OCI-LY1 (cell line): ENCODE results near the gene ST6GALNAC4.

Source experiments
- H2AFZ ChIP-seq: fragments of 200-600 bp; sonication (generic), shearing (Covaris generic); 2 replicates; pipeline ENCODE4 v1.6.0; 2014; ENCODE audit warnings: antibody characterized with exemption, mild to moderate bottlenecking, low read length
- H3F3A ChIP-seq: fragments of 200-600 bp; sonication (generic), shearing (Covaris generic); 2 replicates; pipeline ENCODE4 v1.6.0; 2014; ENCODE audit warnings: mild to moderate bottlenecking, antibody characterized with exemption, low read length, moderate library complexity; ENCODE audit not compliant: insufficient read depth
- H3K27ac ChIP-seq: fragments of 200-600 bp; sonication (generic); 2 replicates; pipeline ENCODE4 v1.5.1; 2014; ENCODE audit warnings: low read length, mixed run types, mild to moderate bottlenecking, low read depth; ENCODE audit not compliant: poor library complexity, severe bottlenecking
- H3K27me3 ChIP-seq: fragments of 200-600 bp; sonication (generic); 2 replicates; pipeline ENCODE4 v1.6.0; 2014; ENCODE audit warnings: antibody characterized with exemption, mild to moderate bottlenecking, low read length, moderate library complexity; ENCODE audit not compliant: insufficient read depth
- H3K36me3 ChIP-seq: fragments of 200-600 bp; sonication (generic); 2 replicates; pipeline ENCODE4 v1.6.1; 2014; ENCODE audit warnings: mild to moderate bottlenecking, antibody characterized with exemption, low read length, moderate library complexity, mixed read lengths; ENCODE audit not compliant: insufficient read depth
- H3K4me1 ChIP-seq: fragments of 200-600 bp; sonication (generic); 2 replicates; pipeline ENCODE4 v1.5.1; 2014; ENCODE audit warnings: mild to moderate bottlenecking, low read length, moderate library complexity; ENCODE audit not compliant: insufficient read depth, severe bottlenecking
- H3K4me2 ChIP-seq: fragments of 200-600 bp; sonication (generic), shearing (Covaris generic); 2 replicates; pipeline ENCODE4 v1.6.1; 2014; ENCODE audit warnings: low read length
- H3K4me3 ChIP-seq: fragments of 200-600 bp; sonication (generic); 2 replicates; pipeline ENCODE4 v1.5.1; 2014; ENCODE audit warnings: low read length, low read depth, mild to moderate bottlenecking, mixed read lengths; ENCODE audit not compliant: poor library complexity, severe bottlenecking
- H3K79me2 ChIP-seq: fragments of 200-600 bp; shearing (Covaris generic); 2 replicates; pipeline ENCODE4 v1.6.1; 2016; ENCODE audit warnings: mixed run types, low read length, mixed read lengths; ENCODE audit not compliant: insufficient read depth
- H3K9ac ChIP-seq: fragments of 200-600 bp; sonication (generic), shearing (Covaris generic); 2 replicates; pipeline ENCODE4 v1.6.1; 2014; ENCODE audit warnings: mild to moderate bottlenecking, low read length, mixed read lengths
- H3K9me2 ChIP-seq: fragments of 200-600 bp; sonication (generic), shearing (Covaris generic); 2 replicates; pipeline ENCODE4 v1.6.1; 2014; ENCODE audit warnings: low read depth, mild to moderate bottlenecking, low read length, mixed read lengths
- H3K9me3 ChIP-seq: fragments of 200-600 bp; shearing (Covaris generic); 2 replicates; pipeline ENCODE4 v1.6.1; 2014; ENCODE audit warnings: low read length, mixed read lengths
- H4K20me1 ChIP-seq: fragments of 200-600 bp; sonication (generic), shearing (Covaris generic); 2 replicates; pipeline ENCODE4 v1.6.0; 2016; ENCODE audit warnings: mild to moderate bottlenecking, low read length; ENCODE audit not compliant: insufficient read depth
- CTCF ChIP-seq: fragments of 200-600 bp; sonication (generic), shearing (Covaris generic); IDR thresholded peaks from 2 replicates; pipeline ENCODE4 v1.5.1; 2017; ENCODE audit warnings: mild to moderate bottlenecking, antibody characterized with exemption, low read length, moderate library complexity, mixed read lengths
- EZH2 ChIP-seq: fragments of 200-600 bp; sonication (generic), shearing (Covaris generic); IDR thresholded peaks from 2 replicates; pipeline ENCODE4 v1.8.0; 2017; ENCODE audit warnings: borderline replicate concordance, mixed run types, mild to moderate bottlenecking, antibody characterized with exemption, low read length, moderate library complexity, mixed read lengths

The ST6GALNAC4 gene

GRCh38 chr9:127905004-127905728 is 11.7 kb downstream of the ST6GALNAC4 start:
- Histone ChIP-seq H2AFZ (no peak overlapping the region), H3K36me3 (peaks cover 19% of the 10 kb centered on the region; the same call in 1 of the 2 replicates), H3K4me2 (peak overlapping the region; percentile 66), H3K4me1 (peaks cover 68% of the 10 kb centered on the region), H3F3A (peaks cover 22% of the 10 kb centered on the region), H3K9me3 (no peaks in the 10 kb centered on the region), H3K9me2 (no peaks in the 10 kb centered on the region), H4K20me1 (no peaks in the 10 kb centered on the region), H3K79me2 (no peaks in the 10 kb centered on the region), H3K4me3 (peak overlapping the region; percentile 46), H3K27me3 (no peaks in the 10 kb centered on the region), H3K9ac (peak overlapping the region; percentile 69), H3K27ac (peak overlapping the region; percentile 99)
- TF ChIP-seq CTCF = no peak

DNA sequence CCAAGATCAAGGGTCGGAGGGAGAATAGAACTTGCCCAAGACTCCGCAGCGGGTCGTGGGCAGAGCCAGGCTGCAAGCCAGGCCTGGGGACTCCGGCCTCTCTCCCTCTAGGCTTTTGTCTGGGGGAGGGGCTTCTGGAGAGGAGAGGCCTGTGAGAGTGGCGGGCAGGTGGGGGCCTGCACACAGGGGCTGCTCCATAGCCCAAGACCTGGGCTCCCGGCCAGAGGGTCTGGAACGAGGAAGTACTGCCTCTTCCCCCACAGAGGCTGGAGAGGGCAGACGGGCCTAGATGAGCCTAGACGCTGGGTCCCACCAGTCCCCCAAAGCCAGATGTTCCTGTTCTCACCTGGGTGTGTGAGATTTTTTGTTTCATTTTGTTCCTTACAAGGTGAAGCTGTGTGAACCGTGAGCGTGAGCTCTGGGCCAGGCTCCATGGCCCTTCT is 12.3 kb downstream of the ST6GALNAC4 start:
- Histone ChIP-seq H3K27me3 (no peaks in the 10 kb centered on the region), H2AFZ (no peak overlapping the region), H3K27ac (peak overlapping the region; percentile 99), H3K9ac (peak overlapping the region; percentile 69), H3F3A (peaks cover 22% of the 10 kb centered on the region), H3K9me3 (no peaks in the 10 kb centered on the region), H3K4me3 (peak overlapping the region; percentile 46), H3K36me3 (peaks cover 13% of the 10 kb centered on the region; the same call in 1 of the 2 replicates), H3K4me2 (peak overlapping the region; percentile 66), H3K79me2 (no peaks in the 10 kb centered on the region), H3K4me1 (peaks cover 74% of the 10 kb centered on the region), H3K9me2 (no peaks in the 10 kb centered on the region), H4K20me1 (no peaks in the 10 kb centered on the region)
- TF ChIP-seq EZH2 (no peak), CTCF (no peak)

GRCh38 chr9:127903557-127904475 is 13.0 kb downstream of the ST6GALNAC4 start:
- Histone ChIP-seq H3F3A (peaks cover 22% of the 10 kb centered on the region), H3K9ac (peak overlapping the region; percentile 69), H3K9me3 (no peaks in the 10 kb centered on the region), H3K9me2 (no peaks in the 10 kb centered on the region), H4K20me1 (no peaks in the 10 kb centered on the region), H3K27me3 (no peaks in the 10 kb centered on the region), H3K27ac (peak overlapping the region; percentile 99), H3K4me3 (peak overlapping the region; percentile 46), H3K36me3 (peaks cover 12% of the 10 kb centered on the region; the same call in 1 of the 2 replicates), H3K4me1 (peaks cover 74% of the 10 kb centered on the region), H2AFZ (no peak overlapping the region), H3K4me2 (peak overlapping the region; percentile 66), H3K79me2 (no peaks in the 10 kb centered on the region)
- TF ChIP-seq CTCF (no peak), EZH2 (no peak)
